ENCODE results near the gene DDN.

Gene DDN

GRCh38 chr12:48981757-48982157, 17.4 kb downstream of the DDN start:
- no peak for DNase-seq
- ATAC-seq = no peak

GRCh38 chr12:48980953-48981756, 18.0 kb downstream of the DDN start:
- DNase-seq (peak; percentile 31), ATAC-seq (no peak)

- DNase-seq = peak; percentile 36
- ATAC-seq = no peak
These were observed 18.7 kb downstream of the DDN start for GRCh38 chr12:48980389-48980952.

GRCh38 chr12:48979602-48980388, 19.4 kb downstream of the DDN start:
- ATAC-seq = no peak
- DNase-seq = peak; percentile 39

GRCh38 chr12:48978741-48979601, 20.2 kb downstream of the DDN start:
- ATAC-seq (no peak), DNase-seq (no peak)

GRCh38 chr12:48978291-48978740, 20.9 kb downstream of the DDN start, which contains the start of gene WNT1:
Gene WNT1 (plus strand): TSS chr12:48978322. CDS start chr12:48978651, 329 bp downstream.
- no peak for ATAC-seq
- DNase-seq = no peak

GRCh38 chr12:48977290-48978281, 21.6 kb downstream of the DDN start:
- ATAC-seq = peak; percentile 68
- DNase-seq = peak; percentile 94

GRCh38 chr12:48973941-48974673, 25.1 kb downstream of the DDN start:
- peak; percentile 67 for DNase-seq
- ATAC-seq = no peak

- DNase-seq = no peak
- no peak for ATAC-seq
These were observed 25.6 kb downstream of the DDN start for GRCh38 chr12:48973531-48973930.

GRCh38 chr12:48972952-48973483, 26.2 kb downstream of the DDN start:
- no peak for DNase-seq
- ATAC-seq = no peak

GRCh38 chr12:48972213-48972951, 26.8 kb downstream of the DDN start:
- DNase-seq (peak; percentile 76), ATAC-seq (peak; percentile 67)

- no peak for ATAC-seq
- DNase-seq = no peak
These were observed 28.4 kb downstream of the DDN start for GRCh38 chr12:48970702-48971334.

- peak; percentile 42 for DNase-seq
- no peak for ATAC-seq
These were observed 29.1 kb downstream of the DDN start for GRCh38 chr12:48969833-48970701.

- DNase-seq (no peak), ATAC-seq (no peak)
These were observed 29.9 kb downstream of the DDN start for GRCh38 chr12:48969160-48969771.

- ATAC-seq (no peak), DNase-seq (no peak)
These were observed 30.7 kb downstream of the DDN start for GRCh38 chr12:48968467-48968866.

GRCh38 chr12:48967991-48968390, 31.2 kb downstream of the DDN start:
- ATAC-seq (no peak), DNase-seq (no peak)

Measured in stimulated activated naive CD8-positive, alpha-beta T cell treated with anti-CD3 and anti-CD28 coated beads, Interleukin-15, Interleukin-2, amounts not matched to agents 100 U/mL and 50 U/mL, for 24 hours (primary cell).